Activated CD4-positive, alpha-beta T cell treated with anti-CD3 and anti-CD28 coated beads, Interleukin-2, amount 50 U/mL, for 4 hours (primary cell): ENCODE data around the gene CLIP1.
A peak's percentile ranks its signal among the peaks of the same experiment; 100 is the strongest.

Experiments
- DNase-seq, 2 experiments: peaks; one replicate each; pipeline ENCODE4 v3.0.0-alpha.2; 2020

CLIP1 gene

GRCh38 chr12:122244565-122245371, 177.7 kb downstream of the CLIP1 start:
- DNase-seq = no peak

GRCh38 chr12:122243965-122244364, 178.5 kb downstream of the CLIP1 start:
- DNase-seq = no peak

GRCh38 chr12:122238861-122239260, 183.6 kb downstream of the CLIP1 start:
- no peak for DNase-seq

GRCh38 chr12:122235741-122236140, 186.7 kb downstream of the CLIP1 start:
- DNase-seq = no peak

GRCh38 chr12:122232691-122233090, 189.8 kb downstream of the CLIP1 start:
- no peak for DNase-seq

GRCh38 chr12:122230798-122231197, 191.7 kb downstream of the CLIP1 start:
- no peak for DNase-seq

GRCh38 chr12:122228092-122228491, 194.4 kb downstream of the CLIP1 start:
- DNase-seq = no peak

- no peak for DNase-seq
Measured at GRCh38 chr12:122227341-122227740, 195.1 kb downstream of the CLIP1 start.

GRCh38 chr12:122226366-122227125, 195.9 kb downstream of the CLIP1 start:
- no peak for DNase-seq

- DNase-seq = peak; percentile 99 to 100
Measured at GRCh38 chr12:122225683-122226365, 196.6 kb downstream of the CLIP1 start, which contains the start of gene DIABLO. Gene DIABLO, minus strand, starts transcription at chr12:122226052. Its CDS starts 38 bp downstream, at chr12:122226014.
